Measurements from ENCODE around the gene SEMA6A.

DNA sequence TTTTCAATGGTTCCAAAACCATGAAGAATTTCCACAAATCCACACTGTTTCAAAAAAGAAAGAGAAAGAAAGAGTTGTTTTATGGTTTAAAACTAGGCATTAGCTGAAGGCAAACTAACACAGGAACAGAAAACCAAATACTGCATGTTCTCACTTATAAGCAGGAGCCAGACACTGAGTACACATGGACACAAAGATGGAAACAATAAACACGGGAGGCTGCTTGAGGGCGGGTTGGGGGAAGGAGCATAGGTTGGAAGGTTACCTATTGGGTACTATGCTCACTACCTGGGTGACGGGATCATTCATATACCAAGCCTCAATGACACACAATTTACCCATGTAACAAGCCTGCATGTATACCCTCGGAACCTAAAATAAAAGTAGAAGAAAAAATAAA is 45.0 kb downstream of the SEMA6A start:
- TF ChIP-seq, protein P1, sequence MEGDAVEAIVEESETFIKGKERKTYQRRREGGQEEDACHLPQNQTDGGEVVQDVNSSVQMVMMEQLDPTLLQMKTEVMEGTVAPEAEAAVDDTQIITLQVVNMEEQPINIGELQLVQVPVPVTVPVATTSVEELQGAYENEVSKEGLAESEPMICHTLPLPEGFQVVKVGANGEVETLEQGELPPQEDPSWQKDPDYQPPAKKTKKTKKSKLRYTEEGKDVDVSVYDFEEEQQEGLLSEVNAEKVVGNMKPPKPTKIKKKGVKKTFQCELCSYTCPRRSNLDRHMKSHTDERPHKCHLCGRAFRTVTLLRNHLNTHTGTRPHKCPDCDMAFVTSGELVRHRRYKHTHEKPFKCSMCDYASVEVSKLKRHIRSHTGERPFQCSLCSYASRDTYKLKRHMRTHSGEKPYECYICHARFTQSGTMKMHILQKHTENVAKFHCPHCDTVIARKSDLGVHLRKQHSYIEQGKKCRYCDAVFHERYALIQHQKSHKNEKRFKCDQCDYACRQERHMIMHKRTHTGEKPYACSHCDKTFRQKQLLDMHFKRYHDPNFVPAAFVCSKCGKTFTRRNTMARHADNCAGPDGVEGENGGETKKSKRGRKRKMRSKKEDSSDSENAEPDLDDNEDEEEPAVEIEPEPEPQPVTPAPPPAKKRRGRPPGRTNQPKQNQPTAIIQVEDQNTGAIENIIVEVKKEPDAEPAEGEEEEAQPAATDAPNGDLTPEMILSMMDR (IDR thresholded peaks at IDR 0.05), result no peak
- TF ChIP-seq, protein P2, sequence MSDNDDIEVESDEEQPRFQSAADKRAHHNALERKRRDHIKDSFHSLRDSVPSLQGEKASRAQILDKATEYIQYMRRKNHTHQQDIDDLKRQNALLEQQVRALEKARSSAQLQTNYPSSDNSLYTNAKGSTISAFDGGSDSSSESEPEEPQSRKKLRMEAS (IDR thresholded peaks at IDR 0.05; ENCODE audit: low read depth), result no peak
- TF ChIP-seq EP300 (IDR thresholded peaks at IDR 0.05; ENCODE audit: borderline replicate concordance in 1 of 2, low read depth in 1 of 2, low read length in 1 of 2), result no peak
- TF ChIP-seq ELF1 (IDR thresholded peaks at IDR 0.05), result no peak
